K562 (cell line): ENCODE measurements around the gene ARHGEF1. TPM values are rescaled to one million over a fixed set of nuclear protein-coding genes. Genes with fewer than 3 reads are reported as not detected.

Experiments used
- ATAC-seq: fragments of 200-7000 bp; cut with Tn5 transposase; 3 replicates; pipeline ENCODE4 v1.9.1; 2020; ENCODE audit warnings: moderate library complexity
- BruUV-seq: library from RNA; stranded (reverse); fragments of 400-500 nt; replicated peaks from 2 replicates; lab custom pipeline; 2021; lab: Mats Ljungman, UMichigan
- CTCF ChIA-PET: fragments of 300-600 bp; formaldehyde crosslinking; extraction: SDS; loops from one replicate; lab custom pipeline; 2021; ENCODE audit warnings: low intra/inter-chr PET ratio; lab: Yijun Ruan, JAX
- POLR2A ChIA-PET: fragments of 300-600, 350-650 bp; sonication (Branson Sonifier 250); formaldehyde crosslinking; extraction: SDS; loops from one replicate; lab custom pipeline; 2021; ENCODE audit warnings: antibody characterized with exemption, inconsistent platforms; lab: Yijun Ruan, JAX
- DNase-seq, 4 experiments: peaks; one replicate each; pipeline versions ENCODE4 v3.0.0 to v3.0.0-alpha.2; 2011 to 2018; ENCODE audit warnings: low spot score in 3 of 4, mixed read lengths in 3 of 4; ENCODE audit errors: extremely low read depth in 1 of 4
- FAIRE-seq: peaks from 2 replicates; lab custom pipeline; 2011; peaks lifted over from hg19 to GRCh38; lab: Jason Lieb, UNC
- H2AFZ ChIP-seq: 2 replicates; pipeline ENCODE4 v1.6.0; 2011; ENCODE audit warnings: low read depth, low read length, control low read depth, inconsistent platforms
- H3K27ac ChIP-seq: fragments of 200-600 bp; 3 replicates; pipeline ENCODE4 v1.8.0; 2011; ENCODE audit warnings: low read depth, mild to moderate bottlenecking, control low read depth, inconsistent platforms, low read length, moderate library complexity, mixed read lengths; ENCODE audit errors: extremely low read depth
- H3K27me3 ChIP-seq, 2 experiments: fragments of 300-600 bp in 1 of 2; 2 replicates in 1 of 2; 3 replicates in 1 of 2; pipeline versions ENCODE4 v1.6.0 to v1.8.0; 2011; ENCODE audit warnings: inconsistent platforms in 2 of 2, low read length in 2 of 2, mild to moderate bottlenecking in 1 of 2, mixed read lengths in 1 of 2, moderate library complexity in 1 of 2; ENCODE audit not compliant: control insufficient read depth in 2 of 2, insufficient read depth in 2 of 2
- H3K36me3 ChIP-seq: fragments of 300-600 bp; 3 replicates; pipeline ENCODE4 v1.8.0; 2011; ENCODE audit warnings: mild to moderate bottlenecking, low read length, inconsistent platforms; ENCODE audit not compliant: control insufficient read depth, insufficient read depth
- H3K4me1 ChIP-seq, 2 experiments: fragments of 200-600 bp in 1 of 2; replicated peaks in 1 of 2; 2 replicates in 1 of 2; 3 replicates in 1 of 2; pipeline versions ENCODE4 v1.5.1 to v1.8.0; 2011; ENCODE audit warnings: inconsistent platforms in 2 of 2, low read length in 2 of 2, mild to moderate bottlenecking in 1 of 2, mixed read lengths in 1 of 2, moderate library complexity in 1 of 2; ENCODE audit not compliant: control insufficient read depth in 2 of 2, insufficient read depth in 2 of 2
- H3K4me2 ChIP-seq: 2 replicates; pipeline ENCODE4 v1.6.1; 2011; ENCODE audit warnings: low read length, control low read depth, inconsistent platforms, mixed read lengths; ENCODE audit not compliant: insufficient read depth
- H3K4me3 ChIP-seq: fragments of 200-600 bp; sonication (generic), shearing (Covaris generic); 2 replicates; pipeline ENCODE4 v1.5.1; 2016; ENCODE audit warnings: control low read depth, inconsistent platforms
- H3K79me2 ChIP-seq: fragments of 200-600 bp; 3 replicates; pipeline ENCODE4 v1.8.0; 2011; ENCODE audit warnings: low read length, inconsistent platforms; ENCODE audit not compliant: control insufficient read depth, insufficient read depth
- H3K9ac ChIP-seq, 2 experiments: 2 replicates each; pipeline versions ENCODE4 v1.6.0 to v1.6.1; 2011; ENCODE audit warnings: low read depth in 2 of 2, low read length in 2 of 2, control low read depth in 1 of 2, inconsistent platforms in 1 of 2, mild to moderate bottlenecking in 1 of 2, mixed read lengths in 1 of 2; ENCODE audit not compliant: insufficient read depth in 1 of 2
- H3K9me1 ChIP-seq: one replicate; pipeline ENCODE4 v1.6.0; 2011; ENCODE audit warnings: inconsistent platforms, mild to moderate bottlenecking, low read length, moderate library complexity; ENCODE audit not compliant: control insufficient read depth, insufficient read depth
- H3K9me3 ChIP-seq: replicated peaks from 2 replicates; pipeline ENCODE4 v1.5.1; 2011; ENCODE audit warnings: low read depth, low read length, inconsistent platforms; ENCODE audit not compliant: control insufficient read depth, insufficient read depth
- H4K20me1 ChIP-seq: replicated peaks from 2 replicates; pipeline ENCODE4 v1.6.1; 2011; ENCODE audit warnings: low read length, inconsistent platforms, mixed read lengths; ENCODE audit not compliant: control insufficient read depth, insufficient read depth
- EP400 ChIP-seq: fragments of 450-650 bp; IDR thresholded peaks from 2 replicates; pipeline ENCODE4 v1.6.1; 2017; ENCODE audit warnings: antibody characterized with exemption, mild to moderate bottlenecking, moderate library complexity
- HNRNPUL1 ChIP-seq: fragments of 200-400 bp; formaldehyde crosslinking; IDR thresholded peaks from 2 replicates; pipeline ENCODE4 v1.6.1; 2017; ENCODE audit warnings: low read length
- IRF2 ChIP-seq: sonication (generic); formaldehyde crosslinking; IDR thresholded peaks from 2 replicates; pipeline ENCODE4 v1.8.1; 2022; ENCODE audit warnings: mild to moderate bottlenecking, missing genetic modification reagents
- SIN3A ChIP-seq, 2 experiments: fragments of 150-350 bp in 1 of 2; IDR thresholded peaks; 2 replicates each; pipeline ENCODE4 v1.6.1; 2011 to 2016; ENCODE audit warnings: borderline replicate concordance in 2 of 2, low read depth in 2 of 2, low read length in 2 of 2, mild to moderate bottlenecking in 2 of 2, moderate library complexity in 2 of 2; ENCODE audit not compliant: control insufficient read depth in 1 of 2
- TEAD2 ChIP-seq: fragments of 450-650 bp; IDR thresholded peaks from 2 replicates; pipeline ENCODE4 v1.6.1; 2016; ENCODE audit warnings: missing genetic modification characterization, control low read depth, missing compliant biosample characterization
- ZNF3 ChIP-seq: fragments of 250-450 bp; sonication (Bioruptor Pico); IDR thresholded peaks from 2 replicates; pipeline ENCODE4 v1.5.0; 2021; ENCODE audit warnings: mild to moderate bottlenecking, moderate library complexity
- whole genome bisulfite sequencing: fragments of 100-300 bp; shearing (Covaris generic); methylation state at CpG from one replicate; pipeline ENCODE4 v1.1.6; 2016; ENCODE audit warnings: low coverage, mixed read lengths; ENCODE audit not compliant: insufficient coverage; ENCODE audit errors: missing lambda C conversion rate; 5-methylcytosine and 5-hydroxymethylcytosine counted together
- in situ Hi-C: fragments of 300-500 bp; cut with MboI; formaldehyde crosslinking; loops from 4 replicates; pipeline ENCODE4 v1.15.0; 2018; ENCODE audit warnings: inconsistent platforms, mixed read lengths
- intact Hi-C: fragments of 100-400 bp; cut with micrococcal nuclease; formaldehyde crosslinking; loops from 2 replicates; pipeline ENCODE4 v1.14.2; 2022
- polyA plus RNA-seq, 8 experiments: library from polyadenylated mRNA; depleted of rRNA in 4 of 8; stranded (reverse) in 5 of 8; unstranded in 3 of 8; fragments of >200 nt; fragmentation: Nextera tagmentation in 2 of 8; fragmentation: Illumina TruSeq in 1 of 8; extraction: Ambion mirVana in 2 of 8; extraction: Trizol in 1 of 8; gene quantifications; 2 replicates each; pipeline versions ENCODE4 v1.2.1 to v1.2.3, GENCODE V29; 2011 to 2014; ENCODE audit warnings: inconsistent platforms in 1 of 8, missing spikeins in 1 of 8
- total RNA-seq, 7 experiments: library from RNA; depleted of rRNA in 6 of 7; stranded (reverse); fragments of >200 nt in 6 of 7; fragmentation: Illumina TruSeq in 2 of 7; extraction: Trizol in 2 of 7; gene quantifications; 2 replicates each; pipeline versions ENCODE4 v1.2.1 to v1.2.3, GENCODE V29; 2011 to 2021; ENCODE audit warnings: low replicate concordance in 1 of 7
- TF ChIP-seq, protein P1 (sequence below): sonication (generic); formaldehyde crosslinking; IDR thresholded peaks from 2 replicates; pipeline ENCODE4 v1.9.0; 2022; ENCODE audit warnings: mild to moderate bottlenecking, missing genetic modification reagents
- TF ChIP-seq, protein P2 (sequence below), 2 experiments: fragments of 200-800 bp in 1 of 2; sonication (Bioruptor generic) in 1 of 2; sonication (generic) in 1 of 2; formaldehyde crosslinking in 1 of 2; IDR thresholded peaks in 1 of 2; conservative IDR thresholded peaks in 1 of 2; 2 replicates each; pipeline versions ENCODE4 v1.5.0 to v1.6.1; 2016 to 2020; ENCODE audit warnings: missing compliant biosample characterization in 1 of 2, missing genetic modification characterization in 1 of 2, missing genetic modification reagents in 1 of 2
- TF ChIP-seq, protein P3 (sequence below): fragments of 450-650 bp; IDR thresholded peaks from 2 replicates; pipeline ENCODE4 v1.6.1; 2018; ENCODE audit not compliant: partially characterized antibody
- TF ChIP-seq, protein P4 (sequence below): sonication (generic); formaldehyde crosslinking; IDR thresholded peaks from 2 replicates; pipeline ENCODE4 v1.8.0; 2022; ENCODE audit warnings: mild to moderate bottlenecking, missing genetic modification reagents, borderline replicate concordance

The ARHGEF1 gene
- total and polyA plus RNA-seq, 9 of the 15 experiments (the other 6 are each of a cell fraction or from before 2014, with no cell fraction given) = 1.9 to 149 (median 29.8) TPM

DNA sequence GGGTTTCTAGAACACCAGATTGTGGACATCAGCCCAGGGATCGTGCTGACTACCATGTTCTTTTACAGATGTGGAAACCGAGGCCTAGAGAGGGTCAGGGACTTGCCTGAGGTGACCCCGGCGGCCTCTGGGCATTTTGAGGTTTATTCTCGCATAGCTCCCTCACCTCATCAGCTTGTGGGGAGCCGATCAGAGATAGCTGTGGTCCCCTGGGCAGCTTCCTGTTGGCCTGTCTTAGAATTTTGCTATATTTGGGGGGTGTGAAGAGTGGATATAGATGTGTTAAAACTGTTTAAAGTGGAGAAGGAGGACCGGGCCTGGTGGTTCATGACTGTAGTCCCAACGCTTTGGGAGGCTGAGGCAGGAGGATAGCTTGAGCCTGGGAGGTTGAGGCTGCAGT is 6.9 kb downstream of the ARHGEF1 start:
- H3K27ac ChIP-seq = no peak overlapping the region
- TF ChIP-seq SIN3A (IDR thresholded peaks at IDR 0.05; ENCODE audit: borderline replicate concordance in 2 of 2, control insufficient read depth in 1 of 2, low read depth in 2 of 2, low read length in 2 of 2) (no peak), ZNF3 (CRISPR knock-in tag) (no peak), HNRNPUL1 (no peak), IRF2 (no peak), TEAD2 (tag) (no peak), EP400 (no peak)
- TF ChIP-seq, protein P1, sequence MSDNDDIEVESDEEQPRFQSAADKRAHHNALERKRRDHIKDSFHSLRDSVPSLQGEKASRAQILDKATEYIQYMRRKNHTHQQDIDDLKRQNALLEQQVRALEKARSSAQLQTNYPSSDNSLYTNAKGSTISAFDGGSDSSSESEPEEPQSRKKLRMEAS = no peak
- TF ChIP-seq, protein P2, sequence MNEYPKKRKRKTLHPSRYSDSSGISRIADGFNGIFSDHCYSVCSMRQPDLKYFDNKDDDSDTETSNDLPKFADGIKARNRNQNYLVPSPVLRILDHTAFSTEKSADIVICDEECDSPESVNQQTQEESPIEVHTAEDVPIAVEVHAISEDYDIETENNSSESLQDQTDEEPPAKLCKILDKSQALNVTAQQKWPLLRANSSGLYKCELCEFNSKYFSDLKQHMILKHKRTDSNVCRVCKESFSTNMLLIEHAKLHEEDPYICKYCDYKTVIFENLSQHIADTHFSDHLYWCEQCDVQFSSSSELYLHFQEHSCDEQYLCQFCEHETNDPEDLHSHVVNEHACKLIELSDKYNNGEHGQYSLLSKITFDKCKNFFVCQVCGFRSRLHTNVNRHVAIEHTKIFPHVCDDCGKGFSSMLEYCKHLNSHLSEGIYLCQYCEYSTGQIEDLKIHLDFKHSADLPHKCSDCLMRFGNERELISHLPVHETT (CRISPR knock-in tag; conservative IDR thresholded peaks at IDR 0.05 in 1 of 2, IDR thresholded peaks at IDR 0.05 in 1 of 2) = no peak
- TF ChIP-seq, protein P3, sequence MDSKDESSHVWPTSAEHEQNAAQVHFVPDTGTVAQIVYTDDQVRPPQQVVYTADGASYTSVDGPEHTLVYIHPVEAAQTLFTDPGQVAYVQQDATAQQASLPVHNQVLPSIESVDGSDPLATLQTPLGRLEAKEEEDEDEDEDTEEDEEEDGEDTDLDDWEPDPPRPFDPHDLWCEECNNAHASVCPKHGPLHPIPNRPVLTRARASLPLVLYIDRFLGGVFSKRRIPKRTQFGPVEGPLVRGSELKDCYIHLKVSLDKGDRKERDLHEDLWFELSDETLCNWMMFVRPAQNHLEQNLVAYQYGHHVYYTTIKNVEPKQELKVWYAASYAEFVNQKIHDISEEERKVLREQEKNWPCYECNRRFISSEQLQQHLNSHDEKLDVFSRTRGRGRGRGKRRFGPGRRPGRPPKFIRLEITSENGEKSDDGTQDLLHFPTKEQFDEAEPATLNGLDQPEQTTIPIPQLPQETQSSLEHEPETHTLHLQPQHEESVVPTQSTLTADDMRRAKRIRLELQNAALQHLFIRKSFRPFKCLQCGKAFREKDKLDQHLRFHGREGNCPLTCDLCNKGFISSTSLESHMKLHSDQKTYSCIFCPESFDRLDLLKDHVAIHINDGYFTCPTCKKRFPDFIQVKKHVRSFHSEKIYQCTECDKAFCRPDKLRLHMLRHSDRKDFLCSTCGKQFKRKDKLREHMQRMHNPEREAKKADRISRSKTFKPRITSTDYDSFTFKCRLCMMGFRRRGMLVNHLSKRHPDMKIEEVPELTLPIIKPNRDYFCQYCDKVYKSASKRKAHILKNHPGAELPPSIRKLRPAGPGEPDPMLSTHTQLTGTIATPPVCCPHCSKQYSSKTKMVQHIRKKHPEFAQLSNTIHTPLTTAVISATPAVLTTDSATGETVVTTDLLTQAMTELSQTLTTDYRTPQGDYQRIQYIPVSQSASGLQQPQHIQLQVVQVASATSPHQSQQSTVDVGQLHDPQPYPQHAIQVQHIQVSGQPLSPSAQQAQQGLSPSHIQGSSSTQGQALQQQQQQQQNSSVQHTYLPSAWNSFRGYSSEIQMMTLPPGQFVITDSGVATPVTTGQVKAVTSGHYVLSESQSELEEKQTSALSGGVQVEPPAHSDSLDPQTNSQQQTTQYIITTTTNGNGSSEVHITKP = no peak
- TF ChIP-seq, protein P4, sequence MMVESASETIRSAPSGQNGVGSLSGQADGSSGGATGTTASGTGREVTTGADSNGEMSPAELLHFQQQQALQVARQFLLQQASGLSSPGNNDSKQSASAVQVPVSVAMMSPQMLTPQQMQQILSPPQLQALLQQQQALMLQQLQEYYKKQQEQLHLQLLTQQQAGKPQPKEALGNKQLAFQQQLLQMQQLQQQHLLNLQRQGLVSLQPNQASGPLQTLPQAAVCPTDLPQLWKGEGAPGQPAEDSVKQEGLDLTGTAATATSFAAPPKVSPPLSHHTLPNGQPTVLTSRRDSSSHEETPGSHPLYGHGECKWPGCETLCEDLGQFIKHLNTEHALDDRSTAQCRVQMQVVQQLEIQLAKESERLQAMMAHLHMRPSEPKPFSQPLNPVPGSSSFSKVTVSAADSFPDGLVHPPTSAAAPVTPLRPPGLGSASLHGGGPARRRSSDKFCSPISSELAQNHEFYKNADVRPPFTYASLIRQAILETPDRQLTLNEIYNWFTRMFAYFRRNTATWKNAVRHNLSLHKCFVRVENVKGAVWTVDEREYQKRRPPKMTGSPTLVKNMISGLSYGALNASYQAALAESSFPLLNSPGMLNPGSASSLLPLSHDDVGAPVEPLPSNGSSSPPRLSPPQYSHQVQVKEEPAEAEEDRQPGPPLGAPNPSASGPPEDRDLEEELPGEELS (CRISPR knock-in tag) = no peak
- peaks cover 26% of the 10 kb centered on the region for H3K79me2 ChIP-seq
- in situ Hi-C loops = no loop called here
- FAIRE-seq (no peak), ATAC-seq (no peak), DNase-seq (no peak)
- H3K27me3 ChIP-seq = no peaks in the 10 kb centered on the region
- peaks cover 66% of the 10 kb centered on the region; the same call in 2 of the 3 replicates for H3K36me3 ChIP-seq
- no peak overlapping the region for H2AFZ ChIP-seq
- no peaks in the 10 kb centered on the region for H3K9me1 ChIP-seq
- H3K9ac ChIP-seq = no peak overlapping the region
- H3K4me1 ChIP-seq = peaks cover 13 to 36% of the 10 kb centered on the region in 2 experiments; a peak in 4 of 5 replicates
- no peaks in the 10 kb centered on the region for H3K9me3 ChIP-seq
- no TSS peak for BruUV-seq
- 0 out of 2 replicates have a peak, but pooled peaks cover 7% of the 10 kb centered on the region for H4K20me1 ChIP-seq
- POLR2A ChIA-PET = interaction anchor here (1.2 kb wide), 1 partner anchor 22 kb away, joined by 4 read pairs; no protein-coding TSS in a partner anchor
- no peak overlapping the region for H3K4me3 ChIP-seq
- 89% methylated on average over 8 of the region's 8 CpGs for WGBS
- no peak overlapping the region for H3K4me2 ChIP-seq
- CTCF ChIA-PET = no interaction called here
- intact Hi-C loops = no loop called here
